Fibroblast of peridontal ligament (primary cell): Measurements from ENCODE around the gene UTP25.
"Not testable (repeated sequence)": the region's sequence is repeated elsewhere in the genome, so short reads cannot be mapped to it uniquely, and the experiment has no call there.

Experiments used
- DNase-seq: peaks from one replicate; pipeline ENCODE4 v3.0.0-alpha.2; 2010; ENCODE audit errors: extremely low read depth

Gene UTP25

GRCh38 chr1:209895709-209896108 lies 67.9 kb downstream of the UTP25 start:
- no peak for DNase-seq

DNA sequence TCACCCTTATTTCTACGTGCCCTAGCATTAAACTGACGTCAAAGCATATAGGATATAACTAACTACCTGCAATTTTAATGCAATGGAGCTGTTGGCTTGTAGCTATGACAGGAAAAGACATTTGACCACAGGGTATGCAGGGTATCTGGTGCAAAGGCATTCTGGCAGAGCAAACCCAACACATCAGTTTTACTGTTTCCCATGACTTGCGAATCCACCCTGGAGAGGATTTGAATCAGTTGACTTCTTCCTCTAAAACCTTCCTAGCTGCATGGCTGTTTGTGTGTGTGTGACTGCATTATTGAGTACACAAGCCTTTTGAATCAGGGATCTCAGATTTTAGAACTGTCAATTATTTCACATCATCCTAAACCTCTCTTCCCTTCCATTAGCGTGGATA lies 68.6 kb downstream of the UTP25 start:
- no peak for DNase-seq

DNA sequence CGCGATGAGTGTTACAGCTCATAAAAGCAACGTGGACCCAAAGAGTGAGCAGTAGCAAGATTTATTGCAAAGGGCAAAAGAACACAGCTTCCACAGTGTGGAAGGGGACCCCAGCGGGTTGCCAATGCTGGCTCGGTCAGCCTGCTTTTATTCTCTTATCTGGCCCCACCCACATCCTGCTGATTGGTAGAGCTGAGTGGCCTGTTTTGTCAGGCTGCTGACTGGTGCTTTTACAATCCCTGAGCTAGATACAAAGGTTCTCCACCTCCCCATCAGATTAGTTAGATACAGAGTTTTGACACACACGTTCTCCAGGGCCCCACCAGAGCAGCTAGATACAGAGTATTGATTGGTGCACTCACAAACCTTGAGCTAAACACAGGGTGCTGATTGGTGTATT lies 70.5 kb downstream of the UTP25 start:
- DNase-seq, result not testable (repeated sequence)

DNA sequence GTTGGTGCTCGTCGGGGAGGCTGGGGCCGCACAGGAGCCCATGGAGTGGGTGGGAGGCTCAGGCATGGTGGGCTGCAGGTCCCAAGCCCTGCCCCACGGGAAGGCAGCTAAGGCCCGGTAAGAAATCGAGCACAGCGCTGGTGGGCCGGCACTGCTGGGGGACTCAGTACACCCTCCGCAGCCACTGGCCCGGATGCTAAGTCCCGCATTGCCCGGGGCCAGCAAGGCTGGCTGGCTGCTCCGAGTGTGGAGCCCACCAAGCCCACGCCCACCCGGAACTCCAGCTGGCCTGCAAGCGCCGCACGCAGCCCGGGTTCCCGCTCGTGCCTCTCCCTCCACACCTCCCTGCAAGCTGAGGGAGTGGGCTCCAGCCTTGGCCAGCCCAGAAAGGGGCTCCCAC lies 71.1 kb downstream of the UTP25 start:
- not testable (repeated sequence) for DNase-seq

DNA sequence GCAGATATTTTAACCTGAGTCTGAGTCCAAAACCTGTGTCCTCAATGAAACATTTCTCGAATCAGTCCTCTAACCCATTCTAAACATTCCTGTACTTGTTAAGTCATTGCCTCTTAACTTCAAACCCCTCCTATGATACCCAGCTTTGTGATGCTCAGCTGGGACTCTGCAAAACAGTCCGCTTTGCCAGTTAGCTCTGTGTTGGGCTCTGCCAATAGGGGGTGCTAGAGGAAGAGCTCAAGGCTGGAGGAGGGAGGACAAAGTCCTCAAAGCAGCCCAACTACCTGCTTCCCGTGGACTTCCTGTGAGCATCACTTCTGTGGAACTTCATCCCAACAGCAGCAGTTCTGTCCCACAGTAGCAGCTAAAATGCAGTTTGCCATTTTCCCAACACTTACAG lies 72.2 kb downstream of the UTP25 start:
- no peak for DNase-seq

DNA sequence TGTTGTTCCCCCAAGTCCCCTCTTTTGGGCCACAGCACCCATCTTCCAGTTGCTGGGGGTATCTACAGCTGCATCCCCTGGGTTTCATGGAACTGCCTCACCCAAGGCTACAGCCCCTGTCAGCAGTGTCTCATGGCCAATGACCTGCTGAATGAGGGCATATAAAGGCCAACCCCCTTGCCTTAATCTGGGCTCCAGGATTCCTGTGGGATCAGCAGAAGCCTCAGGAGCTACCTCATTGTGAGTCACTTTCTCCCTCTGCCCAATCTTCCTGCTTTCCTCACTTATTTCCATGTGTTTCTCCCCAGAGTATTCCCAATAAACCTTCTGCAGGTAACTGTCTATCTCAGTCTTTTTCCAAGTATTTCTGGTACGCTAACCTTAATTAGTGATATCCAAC lies 73.0 kb downstream of the UTP25 start:
- peak; percentile 27 for DNase-seq

GRCh38 chr1:209901211-209901610 lies 73.4 kb downstream of the UTP25 start:
- no peak for DNase-seq

- DNase-seq, result not testable (repeated sequence)
These were observed 77.0 kb downstream of the UTP25 start for GRCh38 chr1:209904774-209905173.
